GM21737 (cell line): ENCODE results near the gene PLAAT2.
"Not testable (repeated sequence)": the region's sequence is repeated elsewhere in the genome, so short reads cannot be mapped to it uniquely, and the experiment has no call there.

ENCODE experiments used
- ATAC-seq: cut with Tn5 transposase; IDR thresholded peaks from one replicate; pipeline ENCODE4 v1.9.1; 2021; ENCODE audit warnings: mild to moderate bottlenecking, moderate library complexity; ENCODE audit not compliant: unreplicated experiment

PLAAT2 gene

GRCh38 chr11:63563201-63564055 lies at the start of gene PLAAT2:
Gene PLAAT2, minus strand, starts transcription at chr11:63563379. Its CDS starts 55 bp downstream, at chr11:63563324.
- no peak for ATAC-seq

GRCh38 chr11:63612181-63612580 lies 49.0 kb upstream of the PLAAT2 start:
- no peak for ATAC-seq

DNA sequence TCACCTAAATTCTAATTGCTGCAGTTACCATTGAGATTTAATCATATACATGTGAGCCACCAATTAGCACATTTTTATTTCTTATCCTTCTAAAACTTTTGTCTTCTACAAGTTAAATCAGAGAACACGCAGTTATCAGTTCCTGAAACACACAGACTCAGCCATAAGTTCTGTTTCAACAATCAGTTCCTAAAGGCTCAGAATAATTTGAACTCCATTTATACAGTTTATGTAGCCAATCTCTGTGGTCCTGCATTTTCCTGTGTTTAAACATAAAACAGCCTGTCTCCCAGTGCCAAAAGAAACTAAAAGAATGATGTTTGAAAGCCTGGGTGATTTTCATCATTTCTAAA lies 48.2 kb upstream of the PLAAT2 start:
- ATAC-seq, result no peak

DNA sequence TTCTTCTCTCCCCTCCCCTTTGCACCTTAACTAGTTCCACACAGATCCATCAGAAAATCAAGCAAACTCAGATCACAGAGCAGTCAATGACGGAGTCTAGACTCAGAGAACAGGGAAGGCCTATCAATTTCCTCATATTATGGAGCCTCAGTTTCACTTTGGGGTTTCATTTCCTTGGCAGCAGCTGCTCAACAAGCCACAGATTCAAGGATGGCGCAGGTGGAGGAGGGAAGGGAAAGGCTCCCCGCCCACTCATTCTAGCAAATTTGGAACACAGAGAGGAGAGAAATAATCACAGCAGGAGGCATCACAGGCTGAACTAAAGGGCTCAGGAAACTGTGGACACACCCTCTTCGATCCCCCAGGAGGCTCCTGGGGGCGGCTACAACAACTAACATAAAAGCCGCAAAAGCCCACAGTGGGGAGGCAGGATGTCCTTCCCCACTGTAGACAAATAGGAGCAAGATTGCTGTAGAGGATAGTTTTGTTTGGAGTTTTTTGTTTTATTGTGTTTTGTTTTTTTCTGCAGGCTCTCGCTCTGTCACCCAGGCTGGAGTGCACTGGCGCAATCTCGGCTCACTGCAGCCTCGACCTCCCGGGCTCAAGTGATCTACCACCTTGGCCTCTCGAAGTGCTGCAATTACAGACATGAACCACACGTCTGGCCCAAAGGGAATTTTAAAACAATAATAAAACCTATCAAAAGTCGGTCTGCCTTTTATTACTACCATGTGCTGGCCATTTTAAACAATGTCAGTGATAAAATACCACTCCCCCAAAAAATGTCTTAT lies 47.6 kb upstream of the PLAAT2 start:
- ATAC-seq, result no peak

DNA sequence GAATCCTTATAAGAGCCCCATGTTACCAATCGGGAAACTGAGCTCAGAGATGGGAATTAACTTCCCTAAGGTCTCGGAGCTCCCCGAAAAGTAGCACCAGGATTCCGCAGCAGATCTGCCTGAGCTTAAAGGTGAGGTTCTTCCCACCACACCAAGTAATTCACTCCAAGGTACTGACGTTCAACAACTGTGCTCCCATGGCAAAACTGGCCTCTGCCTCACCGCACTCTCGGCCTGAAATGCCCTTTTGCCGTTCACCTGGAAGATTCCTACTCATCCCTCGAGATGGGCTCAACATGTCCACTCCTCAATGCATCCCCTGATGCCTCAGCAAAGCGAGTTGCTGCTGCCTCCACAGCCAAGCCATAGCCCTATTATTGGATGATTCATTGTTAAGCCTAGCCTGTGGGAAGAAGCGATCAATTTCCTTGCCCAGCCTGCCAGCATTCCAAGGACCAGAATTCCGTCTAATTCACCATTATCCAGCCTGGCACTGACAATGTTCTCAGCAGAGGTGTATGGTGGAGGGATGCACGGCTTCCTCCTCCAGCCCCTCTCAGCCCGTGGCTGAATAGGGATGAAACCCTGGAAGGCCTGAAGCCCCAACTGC lies 46.9 kb upstream of the PLAAT2 start:
- ATAC-seq, result no peak

GRCh38 chr11:63609536-63609935 lies 46.4 kb upstream of the PLAAT2 start:
- ATAC-seq, result no peak

DNA sequence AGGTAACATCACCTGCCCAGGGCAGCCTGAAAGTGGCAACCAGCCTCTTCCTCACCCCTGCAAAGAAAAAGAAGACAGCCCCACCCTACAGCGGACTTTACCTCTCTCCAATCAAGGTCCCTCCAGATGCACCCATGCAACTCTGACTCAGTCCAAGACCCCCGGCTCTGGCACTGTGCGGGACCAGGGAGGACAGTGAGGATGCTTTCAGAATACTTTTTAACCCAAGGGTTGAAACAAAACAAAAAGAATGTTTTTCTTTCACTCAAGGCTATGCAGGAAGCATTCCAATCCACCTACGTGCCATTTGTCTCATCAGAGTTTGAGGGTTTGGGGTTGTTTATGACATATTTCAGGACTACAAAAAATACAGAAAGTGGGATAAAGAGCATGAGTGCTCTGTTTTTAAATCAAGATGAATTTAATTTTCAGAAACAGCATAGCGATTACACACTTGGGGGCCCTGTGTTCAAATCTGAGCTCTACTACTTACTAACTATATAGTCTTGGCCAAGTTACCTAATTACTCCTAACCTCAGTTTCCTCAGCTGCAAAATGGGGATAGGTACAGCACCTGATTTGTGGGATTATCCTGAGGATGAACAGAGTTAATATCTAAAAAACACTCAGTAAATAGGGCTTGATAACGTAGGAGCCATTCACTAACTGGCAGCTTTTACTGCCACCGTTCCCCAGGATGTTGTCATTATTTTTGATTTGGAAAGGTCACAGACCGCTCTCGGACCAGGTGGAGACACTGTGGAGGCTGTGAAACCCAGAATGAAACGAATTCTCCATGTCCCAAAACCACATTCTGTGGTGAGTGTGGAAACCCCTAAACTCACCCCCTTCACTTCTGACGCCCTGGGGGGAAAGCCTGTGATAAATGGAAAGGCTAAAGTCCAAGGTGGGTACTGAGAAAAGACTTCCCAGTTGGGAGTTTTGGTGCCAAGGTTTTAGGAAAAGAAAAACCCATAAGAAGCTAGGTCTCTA lies 45.5 kb upstream of the PLAAT2 start:
- no peak for ATAC-seq

DNA sequence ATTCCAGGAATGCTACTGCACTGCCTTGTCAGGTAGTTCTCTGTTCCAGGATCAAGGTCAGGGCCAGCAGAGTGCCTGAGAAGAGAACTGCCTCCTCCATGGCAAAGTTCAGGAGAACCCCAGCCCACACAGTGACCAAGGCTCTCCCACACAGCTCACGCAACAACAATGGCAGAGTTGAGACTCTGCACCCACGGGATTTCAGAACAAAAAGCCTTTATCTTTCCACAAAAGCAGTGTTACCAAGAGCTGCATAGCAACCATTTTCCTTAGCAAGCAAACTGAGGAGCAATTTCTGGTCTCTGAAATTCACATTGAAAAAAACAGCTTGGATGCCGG lies 40.0 kb upstream of the PLAAT2 start:
- no peak for ATAC-seq

GRCh38 chr11:63602290-63603179 lies 39.4 kb upstream of the PLAAT2 start:
- not testable (repeated sequence) for ATAC-seq

GRCh38 chr11:63599211-63600122 lies 36.3 kb upstream of the PLAAT2 start:
- no peak for ATAC-seq

DNA sequence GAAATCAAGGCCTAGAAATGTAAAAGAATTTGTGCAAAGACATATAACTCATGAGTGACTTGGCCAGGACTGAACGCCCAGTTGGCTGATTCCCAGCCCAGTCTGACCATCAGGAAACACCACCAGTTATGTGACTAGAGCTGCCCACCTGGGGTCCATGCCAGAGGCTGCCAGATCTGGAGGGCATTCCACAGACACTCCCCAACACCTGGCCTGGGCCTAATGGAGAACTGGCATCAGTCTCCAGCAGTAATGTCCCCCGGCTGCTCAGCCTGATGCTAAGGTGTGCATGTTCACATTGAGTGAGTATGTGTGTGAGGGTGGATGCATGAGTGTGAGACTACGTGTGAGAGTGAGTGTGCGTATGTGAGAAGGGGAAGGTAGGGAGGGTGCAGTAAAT lies 35.4 kb upstream of the PLAAT2 start:
- ATAC-seq, result no peak

GRCh38 chr11:63595296-63595695 lies 32.1 kb upstream of the PLAAT2 start:
- ATAC-seq, result no peak

DNA sequence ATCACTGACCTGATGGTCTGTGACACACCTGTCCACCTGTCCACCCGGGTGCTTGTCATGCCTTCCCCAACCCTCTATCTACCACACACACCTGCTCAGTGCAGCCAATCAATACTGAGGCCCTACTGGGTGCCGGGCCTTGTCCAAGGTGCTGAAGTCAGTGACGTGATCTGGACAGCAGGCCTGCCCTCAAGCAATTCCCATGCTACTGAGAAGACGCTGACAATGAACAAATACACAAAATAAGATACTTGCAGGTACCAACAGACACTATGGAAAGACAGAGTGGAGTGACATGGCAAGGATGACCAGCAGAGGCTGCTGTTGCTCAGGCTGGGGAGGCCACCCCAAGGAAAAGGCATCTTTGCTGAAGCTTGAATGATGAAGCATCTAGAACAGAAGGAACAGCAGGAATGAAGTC lies 29.8 kb upstream of the PLAAT2 start:
- ATAC-seq, result no peak

GRCh38 chr11:63590024-63590788 lies 27.0 kb upstream of the PLAAT2 start:
- no peak for ATAC-seq

DNA sequence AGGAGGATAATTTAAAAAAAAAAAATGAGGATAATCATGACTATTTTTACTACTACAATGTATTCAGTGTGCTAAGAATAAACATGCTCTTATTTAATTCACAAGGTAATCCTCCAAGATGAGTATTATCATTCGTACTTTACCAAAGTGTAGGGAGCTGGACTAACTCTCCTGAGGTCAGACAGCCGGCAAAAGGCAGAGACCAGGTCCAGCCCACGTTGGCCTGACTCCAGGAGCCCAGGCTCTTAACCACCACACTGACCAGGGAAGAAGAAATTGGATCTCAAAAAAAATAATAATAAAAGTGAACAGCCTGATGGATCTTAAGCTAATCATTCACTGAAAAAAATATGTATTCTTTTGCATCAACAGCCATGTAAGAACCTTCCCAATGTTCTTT lies 25.8 kb upstream of the PLAAT2 start:
- no peak for ATAC-seq

DNA sequence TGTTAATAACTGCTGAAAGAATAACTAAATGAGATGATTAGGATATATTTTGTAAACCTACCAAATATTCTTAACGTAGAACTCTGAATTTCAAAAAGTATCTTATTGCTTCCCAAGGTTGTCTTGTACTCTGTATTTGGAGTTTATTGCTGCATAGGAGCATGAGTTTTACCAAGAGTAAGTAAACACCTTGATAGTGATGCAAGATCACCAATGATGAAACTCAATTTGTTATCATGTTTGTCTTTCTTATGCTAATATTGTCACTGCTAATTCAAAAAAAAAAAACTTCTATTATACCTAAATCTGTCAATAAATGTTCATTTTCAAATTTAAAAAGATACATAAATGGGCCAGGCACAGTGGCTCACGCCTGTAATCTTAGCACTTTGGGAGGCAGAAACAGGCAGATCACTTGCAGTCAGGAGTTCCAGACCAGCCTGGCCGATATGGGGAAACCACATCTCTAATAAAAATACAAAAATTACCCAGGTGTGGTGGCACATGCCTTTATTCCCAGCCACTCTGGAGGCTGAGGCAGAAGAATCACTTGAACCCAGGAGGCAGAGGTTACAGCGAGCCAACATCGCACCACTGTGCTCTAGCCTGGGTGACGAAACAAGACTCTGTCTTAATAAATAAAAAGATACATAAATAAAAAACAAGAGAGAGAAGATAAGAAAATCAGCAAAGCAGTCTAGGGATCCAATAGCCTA lies 23.4 kb upstream of the PLAAT2 start:
- no peak for ATAC-seq

DNA sequence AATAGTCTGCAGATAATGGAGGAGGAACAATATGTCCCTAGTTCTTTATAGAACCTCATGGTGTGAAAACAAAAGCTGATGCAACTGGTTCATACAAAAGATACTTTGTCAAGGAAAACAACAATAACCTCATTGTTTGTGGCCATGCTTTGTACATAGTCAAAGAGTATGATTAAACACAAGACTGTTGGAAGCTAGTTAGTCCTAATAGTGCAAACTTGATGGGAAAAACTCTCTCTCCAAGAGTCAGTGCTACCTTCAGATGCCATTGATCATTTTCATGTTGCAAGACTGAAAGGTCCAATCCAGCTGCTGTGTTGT lies 20.1 kb upstream of the PLAAT2 start:
- ATAC-seq, result no peak
